Measurements from ENCODE around the gene NPY1R.

The NPY1R gene

GRCh38 chr4:163279713-163280112, 52.7 kb downstream of the NPY1R start:
- no peak for DNase-seq (ENCODE audit: low read depth)

GRCh38 chr4:163274861-163275260, 57.5 kb downstream of the NPY1R start:
- no peak for DNase-seq (ENCODE audit: low read depth)

Data from stimulated activated CD8-positive, alpha-beta memory T cell treated with anti-CD3 and anti-CD28 coated beads, Interleukin-12 subunit alpha, Interleukin-12 subunit beta, amount 100 ng/mL, for 4 hours (primary cell).